CD4-positive, alpha-beta T cell treated with Interferon alpha-2 for 1 hour (primary cell): ENCODE data around the gene FBXW10B.
"Not testable (repeated sequence)": the region's sequence is repeated elsewhere in the genome, so short reads cannot be mapped to it uniquely, and the experiment has no call there.

ENCODE experiments used
- DNase-seq, 2 donors: peaks; one replicate each; pipeline ENCODE4 v3.0.0-alpha.2; 2020 to 2022

The FBXW10B gene, protein sequence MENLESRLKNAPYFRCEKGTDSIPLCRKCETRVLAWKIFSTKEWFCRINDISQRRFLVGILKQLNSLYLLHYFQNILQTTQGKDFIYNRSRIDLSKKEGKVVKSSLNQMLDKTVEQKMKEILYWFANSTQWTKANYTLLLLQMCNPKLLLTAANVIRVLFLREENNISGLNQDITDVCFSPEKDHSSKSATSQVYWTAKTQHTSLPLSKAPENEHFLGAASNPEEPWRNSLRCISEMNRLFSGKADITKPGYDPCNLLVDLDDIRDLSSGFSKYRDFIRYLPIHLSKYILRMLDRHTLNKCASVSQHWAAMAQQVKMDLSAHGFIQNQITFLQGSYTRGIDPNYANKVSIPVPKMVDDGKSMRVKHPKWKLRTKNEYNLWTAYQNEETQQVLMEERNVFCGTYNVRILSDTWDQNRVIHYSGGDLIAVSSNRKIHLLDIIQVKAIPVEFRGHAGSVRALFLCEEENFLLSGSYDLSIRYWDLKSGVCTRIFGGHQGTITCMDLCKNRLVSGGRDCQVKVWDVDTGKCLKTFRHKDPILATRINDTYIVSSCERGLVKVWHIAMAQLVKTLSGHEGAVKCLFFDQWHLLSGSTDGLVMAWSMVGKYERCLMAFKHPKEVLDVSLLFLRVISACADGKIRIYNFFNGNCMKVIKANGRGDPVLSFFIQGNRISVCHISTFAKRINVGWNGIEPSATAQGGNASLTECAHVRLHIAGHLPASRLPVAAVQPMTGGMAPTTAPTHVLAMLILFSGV

DNA sequence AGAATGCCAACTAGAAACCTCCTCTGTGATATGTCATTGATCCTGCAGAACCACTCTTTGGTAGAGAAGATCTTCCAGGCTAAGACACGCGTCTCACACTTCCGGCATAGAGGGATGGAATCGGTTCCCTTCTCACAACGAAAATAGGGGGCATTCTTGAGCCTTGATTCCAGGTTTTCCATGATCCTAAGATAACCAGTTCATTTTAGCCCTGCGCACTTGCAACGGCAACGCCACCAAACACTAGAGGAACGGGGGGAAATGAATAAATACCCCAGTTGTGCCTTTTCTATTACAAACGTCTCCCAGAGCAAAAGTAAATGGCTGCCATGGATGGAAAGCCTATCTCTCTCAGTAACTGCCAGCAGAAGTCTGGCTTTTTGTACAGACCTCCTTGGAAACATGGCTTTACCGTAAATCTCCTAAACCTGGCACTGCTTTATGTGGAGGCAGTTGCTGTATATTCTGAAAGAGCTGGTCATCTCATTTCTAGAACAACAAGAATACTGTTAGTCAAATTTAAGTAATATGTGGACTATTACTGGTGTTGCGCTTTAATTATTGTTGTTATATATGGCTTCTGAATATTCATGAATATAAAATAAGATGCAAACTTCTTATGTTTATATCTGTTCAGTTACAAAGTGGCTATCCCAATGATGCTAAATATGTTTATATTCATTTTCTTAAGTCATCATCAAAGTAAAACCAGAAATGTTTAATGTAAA lies at the start of gene FBXW10B:
TSS of gene FBXW10B (minus strand) at position 374 of the 728 bp plus-strand sequence. CDS start at position 182, 192 bp downstream.
- DNase-seq, result not testable (repeated sequence)

GRCh38 chr17:15663691-15664090 lies 44.2 kb upstream of the FBXW10B start:
- no peak for DNase-seq

DNA sequence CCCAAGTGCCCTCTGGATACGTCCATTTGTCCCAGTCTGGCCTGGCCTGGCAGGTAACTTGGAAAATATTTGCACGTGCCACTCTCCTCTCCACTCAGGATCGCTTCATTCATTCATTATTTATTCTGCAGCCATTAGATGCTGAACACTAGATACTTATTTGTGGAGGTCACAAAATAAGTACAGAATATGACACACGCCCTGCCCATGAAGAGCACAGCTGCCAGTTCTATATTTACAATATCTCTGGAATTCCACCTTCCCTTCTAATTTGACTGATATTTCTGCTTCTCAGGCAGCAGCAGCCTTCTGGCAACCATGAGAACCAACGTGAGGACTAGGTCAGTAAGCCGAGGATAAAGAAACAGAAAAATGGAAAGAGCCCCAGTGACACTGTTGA lies 43.7 kb upstream of the FBXW10B start:
- DNase-seq, result no peak

GRCh38 chr17:15662681-15663080 lies 43.2 kb upstream of the FBXW10B start:
- DNase-seq, result no peak

GRCh38 chr17:15660077-15660476 lies 40.6 kb upstream of the FBXW10B start:
- DNase-seq, result no peak

DNA sequence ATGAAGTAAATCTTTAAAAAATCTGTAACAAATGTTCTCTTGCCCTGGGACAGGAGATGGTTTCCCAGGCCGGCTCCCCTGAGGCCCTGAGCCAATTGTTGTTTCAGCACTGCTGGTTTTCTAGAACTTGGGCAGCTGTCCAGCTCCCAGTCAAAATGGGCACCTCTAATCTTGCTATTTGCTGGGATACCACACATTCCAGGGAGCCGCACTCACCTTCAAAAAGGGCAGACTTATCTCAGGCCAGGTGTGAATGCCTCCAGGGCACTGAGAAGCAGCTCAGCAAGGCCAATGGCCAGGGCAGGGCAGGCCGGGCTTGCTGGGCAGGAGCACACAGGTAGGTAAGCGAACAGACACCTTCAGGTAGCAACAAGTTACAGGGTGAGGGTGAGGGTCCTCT lies 40.2 kb upstream of the FBXW10B start:
- DNase-seq, result no peak

DNA sequence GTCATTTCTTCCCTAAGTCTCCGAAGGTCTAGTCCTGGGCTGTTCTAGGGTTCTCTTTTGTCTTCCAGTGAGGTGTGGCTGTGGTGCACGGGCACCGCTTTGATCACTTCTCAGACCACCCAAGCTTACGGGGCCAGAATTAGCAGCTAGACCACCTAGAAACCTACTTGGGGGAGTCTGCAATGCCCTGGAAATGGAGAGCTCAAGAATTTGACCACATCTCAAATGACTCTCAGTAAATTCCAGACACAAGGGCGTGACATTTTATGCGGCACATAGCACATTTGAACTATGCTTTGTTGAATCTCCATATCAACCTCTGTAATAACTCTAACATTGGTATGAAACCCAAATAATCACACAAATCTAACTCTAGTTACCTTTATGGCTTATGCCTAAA lies 39.7 kb upstream of the FBXW10B start:
- no peak for DNase-seq

- DNase-seq, result no peak
Measured at GRCh38 chr17:15658296-15658695, 38.8 kb upstream of the FBXW10B start.

- no peak for DNase-seq
Measured at GRCh38 chr17:15657868-15658267, 38.4 kb upstream of the FBXW10B start.

DNA sequence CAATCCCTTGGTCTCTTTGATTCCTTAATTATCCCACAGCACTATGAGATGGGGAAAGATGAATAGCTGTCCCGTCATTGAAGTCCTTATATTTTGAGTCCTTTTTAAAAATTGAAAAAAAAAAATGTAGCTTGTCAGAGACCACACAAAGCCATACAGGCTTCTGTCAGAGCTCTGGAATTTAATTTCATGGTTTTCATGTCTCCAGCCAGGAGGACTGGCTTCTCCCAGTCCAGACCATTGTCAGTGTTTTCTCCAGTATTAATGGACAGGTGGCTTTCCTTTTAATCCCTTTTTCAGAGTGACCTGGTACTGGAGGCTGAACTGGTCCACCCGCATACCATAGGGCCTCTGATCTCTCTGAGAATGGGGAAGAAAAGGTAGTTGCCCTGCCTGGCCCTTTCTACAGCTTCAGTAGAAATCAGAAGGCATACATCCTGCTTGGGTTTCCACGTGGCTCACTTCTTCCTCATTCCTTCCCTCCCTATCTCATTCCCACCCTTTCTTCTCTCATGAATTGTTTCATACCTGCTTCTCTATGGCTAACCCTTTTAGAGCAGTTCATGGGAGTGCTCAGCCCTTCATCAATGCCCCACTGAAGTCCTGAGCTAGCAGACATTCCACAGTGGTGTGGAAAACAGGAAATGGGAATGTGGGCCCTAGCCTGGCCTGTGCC lies 35.5 kb upstream of the FBXW10B start:
- DNase-seq, result no peak

GRCh38 chr17:15654401-15654800 lies 34.9 kb upstream of the FBXW10B start:
- not testable (repeated sequence) for DNase-seq

GRCh38 chr17:15652960-15653359 lies 33.5 kb upstream of the FBXW10B start:
- no peak for DNase-seq

- DNase-seq, result peak; percentile 35 to 69
Measured at GRCh38 chr17:15651583-15652110, 32.1 kb upstream of the FBXW10B start.

DNA sequence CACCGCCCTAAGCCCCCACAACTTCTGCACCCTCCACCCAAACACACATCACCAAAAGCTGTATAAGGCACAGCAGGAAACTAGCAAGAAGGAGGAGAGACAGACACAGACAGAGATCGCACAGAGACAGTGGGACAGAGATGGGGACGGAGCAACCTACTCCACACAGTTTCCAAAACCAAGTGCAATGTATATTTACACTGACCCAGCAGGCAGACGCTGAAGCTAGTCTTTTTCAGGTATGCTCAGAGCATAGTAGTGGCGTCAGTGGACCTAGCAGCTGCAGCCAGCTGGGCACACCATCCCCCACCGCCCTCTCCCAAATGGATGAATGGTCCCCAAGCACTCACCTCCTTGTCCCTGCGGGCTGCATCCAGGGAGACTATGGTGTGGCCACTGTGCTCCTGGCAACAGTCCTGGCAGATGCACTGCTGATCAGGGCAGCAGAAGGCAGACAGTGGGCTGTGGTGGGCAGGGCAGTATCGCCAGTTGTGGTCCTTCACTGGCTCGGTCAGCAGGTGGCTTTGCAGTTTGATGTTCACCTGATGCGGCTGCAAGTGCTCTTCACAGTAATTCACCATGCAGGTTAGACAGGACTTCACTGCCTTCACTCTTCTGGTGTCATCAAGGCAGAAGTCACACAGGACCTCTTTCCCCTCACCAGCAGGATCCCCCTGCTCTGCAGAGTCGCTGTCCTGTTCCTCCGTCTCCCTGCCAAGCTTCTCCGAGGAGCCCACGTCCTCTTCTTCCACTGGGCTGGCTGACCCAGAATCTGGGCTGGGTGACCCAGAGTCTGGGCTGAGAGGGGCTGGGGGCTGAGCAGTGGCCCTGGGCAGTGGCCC lies 31.5 kb upstream of the FBXW10B start:
- no peak for DNase-seq

DNA sequence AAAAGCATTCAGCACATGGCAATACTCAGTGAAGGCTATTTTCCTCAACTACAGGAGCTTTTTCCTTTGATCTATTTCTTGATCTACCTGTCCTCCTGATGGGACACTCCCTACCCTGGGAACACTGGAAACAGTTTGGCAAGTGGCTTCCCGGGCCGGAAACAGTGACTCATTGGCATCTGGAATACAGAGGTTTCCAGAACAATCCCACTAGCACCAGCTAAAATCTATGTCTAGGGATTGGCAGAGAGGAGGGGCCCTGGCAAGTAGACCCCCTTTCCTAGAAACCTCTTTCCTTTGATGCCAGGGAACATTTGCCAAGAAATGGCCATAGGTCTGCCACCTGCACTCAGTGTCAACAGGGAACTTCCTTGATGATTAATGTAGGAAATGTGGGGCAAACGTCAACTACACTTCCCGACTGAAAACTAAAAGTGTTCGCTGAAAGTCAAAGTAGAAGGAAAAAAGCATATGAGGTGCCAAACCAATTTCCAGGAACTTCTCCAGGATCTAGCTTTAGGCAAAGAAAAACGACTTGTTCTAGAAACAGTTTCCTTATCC lies 30.4 kb upstream of the FBXW10B start:
- DNase-seq, result no peak

DNA sequence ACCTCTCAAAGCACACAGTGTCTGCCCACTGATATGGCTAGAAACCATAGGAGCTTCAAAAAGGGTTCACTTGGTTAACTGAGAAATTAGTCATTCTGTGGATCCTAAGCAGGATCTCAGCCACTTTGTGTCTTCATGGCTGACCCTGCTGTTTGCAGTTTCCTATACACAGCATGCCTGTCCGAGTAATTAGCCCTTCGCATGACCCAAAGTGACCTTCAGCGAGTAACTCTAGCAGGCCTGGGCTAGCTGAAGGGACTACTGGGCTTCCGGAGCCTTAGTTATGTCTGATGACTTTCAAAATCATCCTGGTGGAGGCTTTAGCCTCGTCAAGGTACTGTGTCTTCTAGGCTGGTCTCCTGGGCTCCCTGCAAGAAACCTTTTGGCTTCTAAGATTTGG lies 28.9 kb upstream of the FBXW10B start:
- no peak for DNase-seq

DNA sequence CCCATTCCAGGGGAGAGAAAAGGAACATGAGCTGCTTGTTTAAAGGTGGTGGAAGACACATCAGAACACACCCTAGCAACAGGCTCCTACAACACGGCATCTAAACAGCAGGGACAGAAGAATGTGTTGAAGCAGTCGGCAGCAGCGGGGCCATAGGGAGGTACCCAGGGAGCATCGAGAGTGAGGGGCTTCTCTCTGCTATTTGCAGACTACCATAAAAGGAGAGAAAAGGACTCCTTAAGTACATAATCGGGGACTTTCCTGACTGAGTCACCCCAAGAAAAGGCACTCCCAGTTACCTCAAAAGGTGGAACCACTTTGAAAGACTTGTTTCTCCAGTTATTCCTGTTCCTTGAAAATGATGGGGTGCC lies 26.4 kb upstream of the FBXW10B start:
- DNase-seq, result not testable (repeated sequence)

GRCh38 chr17:15645099-15645941 lies 25.8 kb upstream of the FBXW10B start:
- DNase-seq, result not testable (repeated sequence)

DNA sequence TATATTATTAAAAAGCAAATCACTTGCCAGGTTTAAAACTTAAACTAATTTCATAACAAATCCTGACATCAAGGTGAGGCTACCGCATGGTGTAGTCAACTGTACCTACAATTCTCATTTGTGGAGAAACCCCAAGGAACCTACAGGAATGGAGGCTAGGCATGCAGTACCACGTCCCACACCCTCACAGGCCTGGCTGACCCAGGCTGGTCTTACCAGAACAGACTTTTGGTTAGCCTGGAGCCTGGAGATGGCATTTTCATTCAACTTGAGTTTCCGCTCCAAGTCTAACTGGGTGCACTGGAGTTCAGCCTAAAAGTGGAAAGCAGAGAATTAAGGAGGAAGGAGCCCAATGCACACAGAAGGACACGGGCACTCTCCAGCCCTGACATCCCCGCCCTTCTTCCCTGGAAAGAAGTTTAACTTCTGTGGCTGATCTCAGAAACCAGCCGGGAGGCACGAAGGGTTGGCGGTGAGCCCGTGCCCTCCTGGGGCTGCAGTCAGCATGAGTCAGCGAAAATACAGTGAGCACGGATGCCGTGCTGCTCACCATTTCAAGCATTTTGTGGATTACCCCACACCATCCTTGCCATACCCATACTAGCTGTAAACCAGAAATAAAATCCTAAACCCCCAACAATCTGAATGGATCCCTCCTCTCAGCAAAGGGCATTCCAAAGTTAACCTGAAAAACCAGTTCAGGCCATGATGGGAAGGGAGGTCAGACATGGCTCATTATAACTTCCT lies 23.2 kb upstream of the FBXW10B start:
- DNase-seq, result not testable (repeated sequence)

DNA sequence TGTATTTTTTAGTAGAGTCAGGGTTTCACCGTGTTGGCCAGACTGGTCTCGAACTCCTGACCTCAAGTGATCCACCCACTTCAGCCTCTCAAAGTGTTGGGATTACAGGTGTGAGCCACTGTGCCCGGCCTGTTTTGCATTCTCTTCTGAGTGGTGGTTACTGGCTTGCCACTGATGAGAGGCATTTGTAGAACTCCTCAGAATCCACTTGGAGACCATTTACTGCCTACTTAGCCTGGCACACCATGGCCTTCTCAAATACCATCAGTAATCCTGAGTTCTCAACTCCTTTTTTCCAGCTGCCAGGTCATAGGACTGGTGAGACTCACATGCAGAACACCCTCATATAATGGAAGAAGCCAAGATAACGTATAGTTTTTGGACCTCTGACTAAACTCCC lies 22.5 kb upstream of the FBXW10B start:
- DNase-seq, result not testable (repeated sequence)
